ENCODE measurements around the gene UTP4.

UTP4 gene

GRCh38 chr16:69132424-69133252, at the start of gene UTP4, which contains the start of gene CHTF8:
UTP4 (plus strand) TSS chr16:69132649; CDS start chr16:69133460, 811 bp downstream.
CHTF8 (minus strand) TSS chr16:69132588; CDS start chr16:69121458, 11,130 bp downstream.
- peak within 1 kb of the TSS; percentile 96 for H3K4me3 Mint-ChIP-seq

DNA sequence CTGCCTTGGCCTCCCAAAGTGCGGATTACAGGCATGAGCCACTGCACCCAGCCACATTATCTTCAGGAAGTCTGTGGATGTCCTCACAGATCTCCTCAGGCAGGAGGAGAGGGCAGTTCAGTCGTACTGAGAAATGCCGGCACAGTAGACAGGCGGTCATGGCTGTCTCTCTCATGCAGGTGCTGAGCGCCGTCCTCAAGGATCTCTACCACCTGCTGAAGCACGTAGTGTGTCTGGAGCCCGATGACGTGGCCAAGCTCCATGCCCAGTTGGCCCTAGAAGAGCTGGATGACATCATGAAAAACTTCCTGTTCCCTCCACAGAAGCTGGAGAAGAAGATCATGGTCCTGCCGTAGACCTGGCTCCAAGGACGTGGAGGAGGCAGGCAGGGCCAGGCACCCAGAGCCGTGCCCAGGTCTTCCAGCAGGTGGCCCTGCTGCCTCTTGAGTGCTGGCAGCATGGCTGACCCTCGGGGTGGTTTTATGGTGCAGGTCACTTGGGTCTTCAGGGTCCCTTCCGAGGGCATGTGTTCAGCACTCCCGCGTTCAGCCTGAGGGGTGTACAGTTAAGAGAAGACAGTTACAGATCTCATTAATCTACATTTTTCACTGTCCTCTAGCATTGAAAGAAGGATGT, 49.0 kb upstream of the UTP4 start:
- no peak overlapping the region for H3K27ac Mint-ChIP-seq
- H3K27me3 Mint-ChIP-seq, result no peaks in the 10 kb centered on the region
- no peaks in the 10 kb centered on the region for H3K9me3 Mint-ChIP-seq
- peaks cover 38% of the 10 kb centered on the region for H3K36me3 Mint-ChIP-seq (ENCODE audit: low read depth)
- no peak for DNase-seq
- peaks cover 2% of the 10 kb centered on the region for H3K4me1 Mint-ChIP-seq (ENCODE audit: low read depth)
- no peak overlapping the region for H3K4me3 Mint-ChIP-seq

More at GRCh38 chr16:69132424-69133252, at the start of gene UTP4, which contains the start of gene CHTF8:
- Mint-ChIP-seq H3K36me3 (ENCODE audit: low read depth) (peaks cover 92% of the 10 kb centered on the region), H3K4me1 (ENCODE audit: low read depth) (peaks cover 63% of the 10 kb centered on the region), H3K27me3 (no peaks in the 10 kb centered on the region), H3K9me3 (no peaks in the 10 kb centered on the region), H3K27ac (peak within 1 kb of the TSS; percentile 97)
- DNase-seq, result peak; percentile 93

- Mint-ChIP-seq H3K4me1 (ENCODE audit: low read depth) (peaks cover 10% of the 10 kb centered on the region), H3K9me3 (no peaks in the 10 kb centered on the region), H3K4me3 (no peak overlapping the region), H3K36me3 (ENCODE audit: low read depth) (peaks cover 38% of the 10 kb centered on the region), H3K27me3 (no peaks in the 10 kb centered on the region), H3K27ac (no peak overlapping the region)
- no peak for DNase-seq
These were observed 48.2 kb upstream of the UTP4 start for GRCh38 chr16:69084289-69084688.

DNA sequence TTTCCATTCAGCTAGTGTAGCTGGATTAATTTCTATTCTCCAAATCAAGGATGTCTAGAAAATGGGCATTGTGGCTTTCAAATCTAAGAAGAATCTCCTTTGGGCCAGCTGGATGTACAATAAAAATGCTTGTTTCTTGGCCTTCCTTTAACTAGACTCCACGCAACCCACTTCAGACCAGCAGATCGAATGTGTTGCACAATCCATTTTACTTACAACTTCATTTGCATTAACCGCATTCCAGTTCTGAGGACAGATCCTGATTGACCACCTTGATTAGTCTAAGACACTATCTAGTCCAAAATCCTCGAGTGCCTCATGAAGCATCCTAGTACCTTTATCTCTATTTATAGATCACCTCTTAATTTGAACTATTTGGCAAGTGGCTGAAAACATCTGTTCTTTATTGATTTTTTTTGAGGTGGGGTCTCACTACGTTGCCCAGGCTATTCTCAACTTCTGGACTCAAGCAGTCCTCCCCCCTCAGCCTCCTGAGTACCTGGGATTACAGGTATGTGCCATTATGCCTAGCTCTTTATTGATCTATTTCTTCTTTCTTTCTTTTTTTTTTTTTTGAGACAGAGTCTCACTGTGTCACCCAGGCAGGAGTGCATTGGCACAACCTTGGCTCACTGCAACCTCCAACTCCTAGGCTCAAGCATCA, 47.3 kb upstream of the UTP4 start:
- Mint-ChIP-seq H3K27ac (no peak overlapping the region), H3K4me3 (no peak overlapping the region)

DNA sequence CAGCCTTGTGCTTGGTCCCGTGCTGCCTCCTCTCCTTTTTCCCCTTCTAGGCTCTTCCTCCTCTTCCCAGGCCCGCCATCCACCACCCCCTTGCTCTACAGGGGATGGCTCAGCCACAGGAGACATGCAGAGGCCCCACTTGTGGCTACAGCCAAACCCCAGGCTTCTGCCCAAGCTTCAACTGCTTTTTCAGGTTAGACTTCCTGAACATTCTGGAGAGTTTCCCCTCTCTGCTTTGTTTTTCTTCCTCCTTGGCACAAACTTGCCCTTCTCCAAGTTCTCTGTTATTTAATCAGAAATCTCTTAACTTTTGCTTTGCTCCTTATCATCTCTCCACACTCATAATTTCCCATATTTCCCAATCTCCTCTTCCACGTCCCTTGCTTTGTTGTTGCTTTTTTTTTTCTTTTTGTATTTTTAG, 45.3 kb upstream of the UTP4 start:
- DNase-seq, result no peak
- Mint-ChIP-seq H3K4me1 (ENCODE audit: low read depth) (peaks cover 13% of the 10 kb centered on the region), H3K4me3 (no peak overlapping the region), H3K9me3 (no peaks in the 10 kb centered on the region), H3K27me3 (no peaks in the 10 kb centered on the region), H3K36me3 (ENCODE audit: low read depth) (peaks cover 38% of the 10 kb centered on the region), H3K27ac (peak overlapping the region; percentile 70)

More for the DNA sequence above, 47.3 kb upstream of the UTP4 start:
- Mint-ChIP-seq H3K9me3 (no peaks in the 10 kb centered on the region), H3K27me3 (no peaks in the 10 kb centered on the region), H3K36me3 (ENCODE audit: low read depth) (peaks cover 38% of the 10 kb centered on the region), H3K4me1 (ENCODE audit: low read depth) (peaks cover 13% of the 10 kb centered on the region)
- DNase-seq, result no peak

DNA sequence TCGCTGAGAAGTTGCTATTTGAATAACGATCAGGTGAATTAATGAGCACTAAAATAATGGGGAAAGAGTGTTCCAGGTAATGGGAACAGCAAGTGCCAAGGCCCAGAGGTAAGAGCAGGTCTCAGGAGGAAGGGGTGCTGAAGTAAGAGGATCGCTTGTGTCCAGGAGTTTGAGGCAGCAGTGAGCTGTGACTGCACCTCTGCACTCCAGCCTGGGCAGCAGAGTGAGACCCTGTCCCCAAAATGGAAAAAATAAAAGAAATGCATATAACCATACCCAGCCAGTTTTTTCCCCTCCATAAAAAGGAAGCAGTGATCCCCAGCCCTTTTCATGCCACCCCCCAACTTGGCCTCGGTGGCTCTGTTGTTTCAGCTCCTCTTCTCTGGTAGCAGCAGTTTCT, 43.8 kb upstream of the UTP4 start:
- no peaks in the 10 kb centered on the region for H3K9me3 Mint-ChIP-seq
- H3K4me3 Mint-ChIP-seq, result no peak overlapping the region
- no peak for DNase-seq
- no peak overlapping the region for H3K27ac Mint-ChIP-seq
- no peaks in the 10 kb centered on the region for H3K27me3 Mint-ChIP-seq
- peaks cover 27% of the 10 kb centered on the region for H3K36me3 Mint-ChIP-seq (ENCODE audit: low read depth)
- H3K4me1 Mint-ChIP-seq (ENCODE audit: low read depth), result peaks cover 13% of the 10 kb centered on the region

DNA sequence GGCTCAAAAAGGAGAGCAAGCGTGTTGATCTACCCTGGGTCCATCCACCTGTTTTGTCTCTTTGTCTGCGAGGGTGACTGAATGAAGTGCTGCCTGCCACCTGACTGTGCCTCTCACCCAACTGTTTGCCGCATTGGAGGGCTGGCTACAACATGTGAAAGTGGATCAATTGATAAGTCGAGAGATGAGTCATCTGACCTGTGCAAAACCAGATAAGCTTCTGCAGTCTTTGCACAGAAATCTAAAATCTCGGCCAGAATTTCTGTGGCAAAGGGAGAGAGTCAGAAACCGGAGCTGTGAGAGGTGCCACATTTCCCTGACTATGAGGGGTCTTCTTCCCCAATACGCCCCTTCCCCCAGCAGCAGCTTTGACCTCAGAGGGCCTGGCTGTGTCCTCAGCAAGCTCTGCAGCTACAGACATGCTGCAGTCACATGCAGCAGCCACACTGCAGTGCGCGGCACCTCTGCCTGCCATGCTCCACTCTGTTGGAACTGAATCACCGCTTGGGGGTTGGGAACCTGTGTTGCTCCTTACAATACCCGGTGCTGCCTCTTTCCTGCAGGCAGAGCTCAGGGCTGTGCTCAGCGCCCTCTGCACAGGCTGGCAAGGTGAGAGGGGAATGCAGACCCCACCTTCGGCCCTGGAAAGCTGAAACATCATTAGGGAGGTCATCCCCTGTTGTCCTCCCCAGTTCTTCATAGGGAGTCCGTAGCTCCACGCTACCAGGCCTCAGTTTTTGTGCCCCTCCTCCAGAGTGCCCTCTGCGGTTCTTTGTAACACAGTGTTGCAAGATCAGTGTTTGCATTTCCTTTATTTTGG, 43.1 kb upstream of the UTP4 start:
- H3K27ac Mint-ChIP-seq, result no peak overlapping the region
- no peaks in the 10 kb centered on the region for H3K9me3 Mint-ChIP-seq
- no peak overlapping the region for H3K4me3 Mint-ChIP-seq
- H3K27me3 Mint-ChIP-seq, result no peaks in the 10 kb centered on the region
- H3K4me1 Mint-ChIP-seq (ENCODE audit: low read depth), result peaks cover 13% of the 10 kb centered on the region
- H3K36me3 Mint-ChIP-seq (ENCODE audit: low read depth), result peaks cover 21% of the 10 kb centered on the region
- peak; percentile 36 for DNase-seq

DNA sequence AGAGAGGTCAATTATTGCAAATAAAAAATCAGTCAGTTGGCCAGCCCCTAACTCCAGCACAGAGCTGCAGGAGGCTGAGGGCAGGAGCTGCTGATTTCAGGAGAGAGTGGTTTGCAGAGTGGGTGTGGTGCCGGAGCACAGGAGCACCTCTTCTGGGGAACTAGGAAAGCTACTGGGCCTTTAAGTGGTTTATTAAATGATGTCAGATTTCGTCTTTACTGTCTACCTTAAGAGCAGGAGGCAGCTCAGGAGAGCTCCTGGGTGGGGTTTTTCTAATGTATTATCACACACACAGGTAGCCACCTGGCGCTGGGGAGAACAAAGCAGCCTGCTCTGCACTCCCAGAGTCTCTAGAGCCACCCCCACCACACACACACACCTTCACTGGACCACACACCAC, 38.5 kb upstream of the UTP4 start:
- H3K9me3 Mint-ChIP-seq, result no peaks in the 10 kb centered on the region
- no peak overlapping the region for H3K27ac Mint-ChIP-seq
- DNase-seq, result no peak
- no peaks in the 10 kb centered on the region for H3K36me3 Mint-ChIP-seq (ENCODE audit: low read depth)
- peaks cover 6% of the 10 kb centered on the region for H3K4me1 Mint-ChIP-seq (ENCODE audit: low read depth)
- no peak overlapping the region for H3K4me3 Mint-ChIP-seq
- H3K27me3 Mint-ChIP-seq, result no peaks in the 10 kb centered on the region

- Mint-ChIP-seq H3K36me3 (ENCODE audit: low read depth) (no peaks in the 10 kb centered on the region), H3K27me3 (no peaks in the 10 kb centered on the region), H3K9me3 (no peaks in the 10 kb centered on the region), H3K4me1 (ENCODE audit: low read depth) (peaks cover under 1% of the 10 kb centered on the region), H3K4me3 (no peak overlapping the region), H3K27ac (no peak overlapping the region)
- no peak for DNase-seq
These were observed 37.9 kb upstream of the UTP4 start for GRCh38 chr16:69094501-69094900.

DNA sequence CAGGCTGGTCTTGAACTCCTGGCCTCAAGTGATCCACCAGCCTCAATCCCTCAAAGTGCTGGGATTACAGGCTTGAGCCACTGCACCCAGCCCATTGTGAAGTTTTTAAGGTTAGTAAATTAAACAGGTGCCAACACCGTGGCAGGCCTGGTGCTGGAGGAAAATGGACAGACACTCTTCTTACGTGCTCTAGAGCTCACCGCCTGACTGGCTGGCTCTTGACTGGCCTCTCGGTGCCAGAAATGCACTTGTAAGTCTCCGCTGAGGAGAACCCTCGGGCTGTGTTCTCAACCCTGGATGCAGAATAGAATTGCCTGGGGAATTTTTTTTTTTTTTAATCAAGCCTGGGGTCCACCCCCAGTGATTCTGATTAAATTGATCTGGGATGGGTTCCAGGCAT, 37.3 kb upstream of the UTP4 start:
- H3K36me3 Mint-ChIP-seq (ENCODE audit: low read depth), result no peaks in the 10 kb centered on the region
- H3K4me3 Mint-ChIP-seq, result no peak overlapping the region
- no peak for DNase-seq
- no peaks in the 10 kb centered on the region for H3K4me1 Mint-ChIP-seq (ENCODE audit: low read depth)
- H3K9me3 Mint-ChIP-seq, result no peaks in the 10 kb centered on the region
- no peaks in the 10 kb centered on the region for H3K27me3 Mint-ChIP-seq
- H3K27ac Mint-ChIP-seq, result no peak overlapping the region

DNA sequence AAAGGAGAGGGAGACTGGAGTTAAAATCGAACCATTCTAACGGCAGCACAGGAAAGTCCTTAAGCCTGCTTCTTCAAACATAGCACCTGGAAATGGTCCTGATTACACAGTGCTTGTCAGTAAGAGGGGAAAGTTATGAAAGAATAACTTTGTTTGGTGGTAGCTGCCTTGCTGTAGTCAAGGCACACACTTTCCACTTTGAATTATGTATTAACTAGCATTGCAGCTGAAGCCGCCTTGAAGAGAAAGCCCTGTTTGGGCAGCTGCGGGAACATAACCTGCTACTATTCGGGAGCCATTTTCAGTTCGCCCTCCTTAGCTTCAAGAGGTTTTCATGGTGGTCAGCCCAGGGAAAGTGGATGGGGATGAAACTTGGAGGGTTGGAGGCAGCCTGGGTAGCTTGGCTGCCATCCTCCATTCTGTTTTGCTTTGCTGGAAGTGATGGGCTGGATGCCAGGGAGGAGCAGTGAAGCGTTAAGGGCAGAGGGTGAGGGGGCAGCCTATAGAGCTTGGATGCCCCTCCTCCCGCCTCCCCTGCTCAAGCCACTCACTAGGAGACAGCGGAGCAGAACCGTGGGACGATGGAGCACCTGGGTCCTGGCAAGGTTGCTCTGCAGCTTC, 32.3 kb upstream of the UTP4 start:
- Mint-ChIP-seq H3K4me1 (ENCODE audit: low read depth) (peaks cover under 1% of the 10 kb centered on the region), H3K27me3 (peaks cover 12% of the 10 kb centered on the region), H3K27ac (no peak overlapping the region), H3K9me3 (no peaks in the 10 kb centered on the region), H3K4me3 (no peak overlapping the region), H3K36me3 (ENCODE audit: low read depth) (no peaks in the 10 kb centered on the region)
- DNase-seq, result no peak

DNA sequence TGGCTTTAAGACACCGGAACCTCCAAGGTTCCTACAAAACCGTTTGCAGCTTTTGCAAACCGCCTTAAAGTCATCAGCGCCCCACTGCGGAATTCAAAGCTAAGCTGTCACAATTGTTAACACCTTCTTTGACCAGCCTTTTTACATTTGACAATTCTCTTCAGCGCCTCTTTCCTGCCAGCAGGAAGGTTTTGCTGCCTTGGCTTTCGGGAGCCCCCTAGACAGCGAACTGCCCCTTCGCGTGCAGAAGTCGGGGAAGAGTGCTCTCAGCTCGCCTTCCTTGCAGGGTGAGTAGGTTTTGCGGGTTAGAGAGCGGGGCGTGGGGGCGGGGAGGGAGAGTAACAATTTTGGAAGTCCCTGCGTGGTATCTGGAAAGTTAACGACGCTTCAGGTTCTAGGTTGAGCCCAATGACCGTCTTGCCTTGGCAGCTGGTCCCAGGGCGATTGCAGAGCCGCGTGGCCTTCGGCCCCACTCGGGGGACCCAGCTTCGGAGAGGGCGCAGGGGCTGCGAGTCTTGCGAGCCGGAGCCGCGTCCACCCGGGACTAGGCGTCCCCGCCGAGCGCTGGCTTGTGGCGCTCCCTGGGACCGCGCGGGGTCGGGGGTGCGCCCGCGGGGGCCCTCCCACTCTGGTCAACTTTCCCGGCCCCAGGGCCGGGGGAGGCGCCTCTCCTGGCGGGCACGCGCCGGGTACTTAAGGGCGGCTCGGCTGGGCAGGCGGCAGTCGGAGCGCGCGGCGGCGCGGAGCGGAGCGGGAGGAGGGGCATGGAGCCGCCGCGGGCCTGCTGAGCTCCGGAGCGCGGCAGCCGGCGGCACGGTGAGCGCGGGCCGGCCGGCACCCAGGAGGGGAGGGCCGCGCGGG, 26.7 kb upstream of the UTP4 start, which contains the start of gene HAS3:
Gene HAS3, plus strand, starts transcription at position 153 of the 861 bp plus-strand sequence. CDS start 3,743 bp downstream, outside the sequence.
- peak; percentile 62 for DNase-seq
- peaks cover 21% of the 10 kb centered on the region for H3K4me1 Mint-ChIP-seq (ENCODE audit: low read depth)
- H3K9me3 Mint-ChIP-seq, result no peaks in the 10 kb centered on the region
- peaks cover 14% of the 10 kb centered on the region for H3K36me3 Mint-ChIP-seq (ENCODE audit: low read depth)
- peaks cover 49% of the 10 kb centered on the region for H3K27me3 Mint-ChIP-seq
- H3K27ac Mint-ChIP-seq, result peak within 1 kb of the TSS; percentile 75
- H3K4me3 Mint-ChIP-seq, result peak within 1 kb of the TSS; percentile 81
